Esophagus muscularis mucosa (tissue), 4 donors: ENCODE data around the gene CBFA2T2. TPM values are rescaled to one million over a fixed set of nuclear protein-coding genes. Genes with fewer than 3 reads are reported as not detected.
"Not testable (repeated sequence)": the region's sequence is repeated elsewhere in the genome, so short reads cannot be mapped to it uniquely, and the experiment has no call there.

Experiments
- DNase-seq: peaks from one replicate; pipeline ENCODE4 v3.0.0-alpha.2; 2017; ENCODE audit errors: extremely low spot score
- H3K27ac ChIP-seq, 4 donors: fragments of 200-600 bp; sonication (generic); replicated peaks in 1 of 4; 1 replicate in 3 of 4; 2 replicates in 1 of 4; pipeline ENCODE4 v1.5.1; 2016 to 2019; ENCODE audit warnings: mild to moderate bottlenecking in 1 of 4
- H3K27me3 ChIP-seq, 4 donors: fragments of 200-600 bp; sonication (generic); one replicate each; pipeline versions ENCODE4 v1.5.1 to v1.6.0; 2016 to 2019
- H3K36me3 ChIP-seq, 4 donors: fragments of 200-600 bp; sonication (generic); one replicate each; pipeline ENCODE4 v1.5.1; 2016 to 2019
- H3K4me1 ChIP-seq, 4 donors: fragments of 200-600 bp; sonication (generic); one replicate each; pipeline ENCODE4 v1.5.1; 2016 to 2019
- H3K4me3 ChIP-seq, 4 donors: fragments of 200-600 bp; sonication (generic); 1 replicate in 2 of 4; 2 replicates in 2 of 4; pipeline ENCODE4 v1.5.1; 2016 to 2019; ENCODE audit warnings: mild to moderate bottlenecking in 4 of 4, moderate library complexity in 1 of 4
- H3K9me3 ChIP-seq, 4 donors: fragments of 200-600 bp; sonication (generic); 1 replicate in 3 of 4; 2 replicates in 1 of 4; pipeline ENCODE4 v1.5.1; 2016 to 2019
- CTCF ChIP-seq, 3 experiments: fragments of 200-600 bp in 2 of 3; fragments of 450-650 bp in 1 of 3; sonication (generic) in 2 of 3; IDR thresholded peaks; one replicate each; pipeline ENCODE4 v1.5.1; 2017 to 2019; ENCODE audit warnings: antibody characterized with exemption in 3 of 3, mild to moderate bottlenecking in 2 of 3, moderate library complexity in 1 of 3
- EP300 ChIP-seq: sonication (generic); formaldehyde crosslinking; IDR thresholded peaks from one replicate; pipeline ENCODE4 v1.6.1; 2017; ENCODE audit warnings: antibody characterized with exemption
- POLR2A ChIP-seq: fragments of 450-650 bp; IDR thresholded peaks from one replicate; pipeline ENCODE4 v1.6.1; 2017; ENCODE audit warnings: antibody characterized with exemption, moderate library complexity, mild to moderate bottlenecking, low read depth
- POLR2AphosphoS5 ChIP-seq, 2 donors: sonication (generic); formaldehyde crosslinking; IDR thresholded peaks; one replicate each; pipeline ENCODE4 v1.6.1; 2017; ENCODE audit warnings: antibody characterized with exemption in 2 of 2
- WGBS: methylation state at CpG from one replicate; pipeline ENCODE4 v1.1.5; 2018; 5-methylcytosine and 5-hydroxymethylcytosine counted together
- intact Hi-C: fragments of 100-400 bp; cut with DNase I; formaldehyde crosslinking; loops from one replicate; pipeline ENCODE4 v1.15.1; 2023
- total RNA-seq, 4 donors: library from RNA; depleted of rRNA; stranded (reverse); fragments of >200 nt; gene quantifications; one replicate each; pipeline versions ENCODE4 v1.1.0 to v1.2.1, GENCODE V29; 2016

Gene CBFA2T2
- total RNA-seq, 4 donors from 2014 or later: 11.3 to 17.7 (median 14.6) TPM

GRCh38 chr20:33696448-33696847, 206.6 kb downstream of the CBFA2T2 start:
- WGBS: 81% methylated on average over 4 of the region's 4 CpGs
- Histone ChIP-seq H3K4me3 (no peak overlapping the region), H3K27ac (peak overlapping the region in 2 of 4 donors; percentile 10 to 55), H3K4me1 (peaks cover 6 to 31% (median 26%) of the 10 kb centered on the region in 4 donors), H3K9me3 (no peaks in the 10 kb centered on the region), H3K27me3 (no peaks in the 10 kb centered on the region), H3K36me3 (no peaks in the 10 kb centered on the region)
- no peak for DNase-seq
- intact Hi-C loops: no loop called here
- no peak for TF ChIP-seq POLR2AphosphoS5 (IDR thresholded peaks at IDR 0.05)
- no peak for TF ChIP-seq CTCF (IDR thresholded peaks at IDR 0.05)
- TF ChIP-seq EP300: no peak
- TF ChIP-seq POLR2A: no peak

- no peak for DNase-seq
- Histone ChIP-seq H3K4me3 (no peak overlapping the region), H3K27ac (peak overlapping the region; percentile 44 to 55 (median 48)), H3K4me1 (peaks cover 6 to 31% (median 26%) of the 10 kb centered on the region in 4 donors), H3K36me3 (no peaks in the 10 kb centered on the region), H3K27me3 (no peaks in the 10 kb centered on the region), H3K9me3 (no peaks in the 10 kb centered on the region)
- TF ChIP-seq POLR2AphosphoS5 (IDR thresholded peaks at IDR 0.05) (peak in 1 of 2 donors; percentile 55), EP300 (no peak), POLR2A (no peak)
- 63% methylated on average over 8 of the region's 8 CpGs for WGBS
- intact Hi-C loops: no loop called here
Observed at GRCh38 chr20:33697129-33697528, 207.2 kb downstream of the CBFA2T2 start.

- no CpG with 5 or more reads among the region's 27 CpGs for WGBS
- intact Hi-C loops, DNase-seq: not testable (repeated sequence)
Observed at GRCh38 chr20:33698966-33699365, 209.1 kb downstream of the CBFA2T2 start.

More at GRCh38 chr20:33698966-33699365, 209.1 kb downstream of the CBFA2T2 start:
- H3K4me3 ChIP-seq, H3K36me3 ChIP-seq, H3K27me3 ChIP-seq, H3K27ac ChIP-seq, H3K9me3 ChIP-seq: not testable (repeated sequence)
- peaks cover 3 to 32% (median 29%) of the 10 kb centered on the region in 4 donors for H3K4me1 ChIP-seq

Other genes with a start within 250 kb of the CBFA2T2 start
- gene BPIFB1, start 206.9 kb upstream of the CBFA2T2 start, total RNA-seq: not detected
- 10 to 100 TPM; 11.3 to 19.5 (median 16.9) TPM for gene CDK5RAP1, start 88.6 kb upstream of the CBFA2T2 start, total RNA-seq
- gene SNTA1, start 46.3 kb upstream of the CBFA2T2 start, total RNA-seq: 10 to 100 TPM; 24.1 to 51.6 (median 42.3) TPM
- under 1 TPM in 1 of 4 donors, not detected in 3; 0.23 TPM for gene C20orf144, start 172.2 kb downstream of the CBFA2T2 start, total RNA-seq
- gene ACTL10, start 176.8 kb downstream of the CBFA2T2 start, total RNA-seq: 1 to 10 TPM; 1.3 to 2.5 (median 2.0) TPM
- 10 to 100 TPM; 34.1 to 43.4 (median 39.9) TPM for gene NECAB3, start 184.3 kb downstream of the CBFA2T2 start, total RNA-seq
- gene E2F1, start 196.3 kb downstream of the CBFA2T2 start, total RNA-seq: 1 to 10 TPM; 1.8 to 5.0 (median 2.9) TPM
- 10 to 100 TPM in 2 of 4 donors, 1 to 10 TPM in 2; 4.5 to 13.0 (median 9.2) TPM for gene PXMP4, start 230.2 kb downstream of the CBFA2T2 start, total RNA-seq
- gene ZNF341, start 241.9 kb downstream of the CBFA2T2 start, total RNA-seq: 1 to 10 TPM; 1.7 to 4.2 (median 3.4) TPM